Measurements from ENCODE around the gene EFCAB3.
"Not testable (repeated sequence)": the region's sequence is repeated elsewhere in the genome, so short reads cannot be mapped to it uniquely, and the experiment has no call there.

The EFCAB3 gene

DNA sequence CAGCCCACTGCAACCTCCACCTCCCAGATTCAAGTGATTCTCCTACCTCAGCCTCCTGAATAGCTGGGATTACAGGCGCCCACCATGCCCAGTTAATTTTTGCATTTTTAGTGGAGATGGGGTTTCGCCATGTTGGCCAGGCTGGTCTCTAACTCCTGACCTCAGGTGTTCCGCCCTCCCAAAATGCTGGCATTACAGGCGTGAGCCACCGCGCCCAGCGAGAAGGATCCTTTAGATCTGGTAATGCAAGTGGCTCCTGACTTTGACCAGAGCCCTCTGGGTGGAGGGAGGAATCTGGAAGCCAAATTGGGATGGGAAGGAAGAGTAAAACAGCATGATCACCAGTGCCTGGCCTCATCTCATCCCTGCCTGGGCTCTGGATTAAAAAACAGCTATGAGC, 84.9 kb downstream of the EFCAB3 start:
- DNase-seq, result not testable (repeated sequence)
